ENCODE data around the gene ABCD1.

Gene ABCD1

DNA sequence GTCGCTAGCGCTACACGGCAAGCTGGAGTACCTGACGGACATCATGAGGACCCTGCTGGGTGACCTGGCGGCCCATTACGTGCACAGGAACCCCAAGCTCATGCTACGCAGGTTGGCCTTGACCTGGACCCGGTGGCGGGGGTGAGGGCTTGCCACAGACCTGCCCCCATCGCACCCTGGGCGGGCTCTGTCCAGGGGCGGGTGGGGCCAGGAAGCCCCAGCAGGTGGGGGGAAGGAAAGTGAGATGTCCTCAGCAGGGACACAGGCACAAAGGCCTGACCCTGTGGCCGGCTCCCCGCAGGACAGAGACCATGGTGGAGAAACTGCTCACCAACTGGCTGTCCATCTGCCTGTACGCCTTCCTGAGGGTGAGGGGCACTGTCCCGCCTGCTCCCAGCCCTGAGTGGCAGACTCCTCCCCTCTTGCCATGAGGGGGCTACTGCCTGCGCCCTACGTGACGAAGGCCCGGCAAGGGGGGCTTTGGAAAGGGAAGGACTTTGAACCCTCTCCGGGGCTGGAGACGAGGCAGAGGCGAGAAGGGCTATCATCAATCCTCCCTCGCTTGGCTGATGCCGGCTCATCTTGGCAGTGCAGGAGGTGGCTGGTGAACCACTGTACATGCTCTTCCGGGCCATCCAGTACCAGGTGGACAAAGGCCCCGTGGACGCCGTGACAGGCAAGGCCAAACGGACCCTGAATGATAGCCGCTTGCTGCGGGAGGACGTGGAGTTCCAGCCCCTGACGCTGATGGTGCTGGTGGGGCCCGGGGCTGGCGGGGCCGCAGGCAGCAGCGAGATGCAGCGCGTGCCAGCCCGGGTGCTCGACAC is 50.9 kb downstream of the ABCD1 start:
- no peak for DNase-seq

GRCh38 chrX:153776120-153776599 is 51.5 kb downstream of the ABCD1 start:
- DNase-seq = no peak

DNA sequence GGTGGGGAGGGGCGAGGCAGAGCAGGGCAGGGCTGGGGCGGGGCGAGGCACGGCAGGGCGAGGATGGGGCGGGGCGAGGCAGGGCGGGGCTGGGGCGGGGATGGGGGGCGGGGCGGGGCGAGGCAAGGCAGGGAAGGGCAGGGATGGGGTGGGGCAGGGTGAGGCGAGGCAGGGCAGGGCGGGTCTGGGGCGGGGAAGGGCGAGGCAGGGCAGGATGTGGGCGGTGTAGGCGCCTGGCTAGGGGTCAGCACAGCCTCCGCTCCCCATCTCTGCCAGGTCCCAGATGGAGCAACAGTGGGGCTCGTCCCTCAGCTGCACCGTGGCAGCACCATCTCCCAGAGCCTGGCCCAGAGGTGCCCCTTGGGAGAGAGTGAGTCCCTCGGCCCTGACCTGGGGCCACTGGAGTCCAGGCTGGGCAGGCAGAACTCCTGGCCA is 52.0 kb downstream of the ABCD1 start:
- DNase-seq = no peak

DNA sequence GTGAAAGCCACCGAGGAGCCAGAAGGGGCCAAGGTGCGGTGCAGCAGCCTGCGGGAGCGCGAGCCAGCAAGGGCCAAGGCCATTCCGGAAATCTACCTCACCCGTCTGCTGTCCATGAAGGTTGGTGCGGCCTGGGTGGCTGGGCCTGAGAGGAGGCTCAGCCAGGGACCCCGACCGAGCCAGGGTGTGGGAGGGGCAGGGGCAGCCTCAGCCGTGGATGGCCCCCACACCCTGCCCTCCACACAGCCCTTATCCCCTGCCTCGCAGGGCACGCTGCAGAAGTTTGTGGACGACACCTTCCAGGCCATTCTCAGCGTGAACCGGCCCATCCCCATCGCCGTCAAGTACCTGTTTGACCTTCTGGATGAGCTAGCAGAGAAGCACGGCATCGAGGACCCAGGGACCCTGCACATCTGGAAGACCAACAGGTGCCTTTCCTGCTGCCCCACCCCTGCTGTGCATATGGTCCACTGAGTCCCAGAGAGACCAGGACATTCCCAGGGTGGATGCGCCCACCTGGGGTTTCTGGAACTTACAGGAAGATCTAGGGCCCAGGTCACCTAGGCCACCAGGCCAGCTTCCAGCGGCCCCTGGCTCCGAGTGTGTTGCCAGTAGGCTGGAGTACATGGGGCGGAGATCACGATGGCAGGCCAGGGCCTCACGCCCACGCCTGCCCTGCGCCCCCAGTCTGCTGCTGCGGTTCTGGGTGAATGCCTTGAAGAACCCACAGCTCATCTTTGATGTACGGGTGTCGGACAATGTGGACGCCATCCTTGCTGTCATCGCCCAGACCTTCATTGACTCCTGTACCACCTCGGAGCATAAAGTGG is 52.8 kb downstream of the ABCD1 start:
- no peak for DNase-seq

DNA sequence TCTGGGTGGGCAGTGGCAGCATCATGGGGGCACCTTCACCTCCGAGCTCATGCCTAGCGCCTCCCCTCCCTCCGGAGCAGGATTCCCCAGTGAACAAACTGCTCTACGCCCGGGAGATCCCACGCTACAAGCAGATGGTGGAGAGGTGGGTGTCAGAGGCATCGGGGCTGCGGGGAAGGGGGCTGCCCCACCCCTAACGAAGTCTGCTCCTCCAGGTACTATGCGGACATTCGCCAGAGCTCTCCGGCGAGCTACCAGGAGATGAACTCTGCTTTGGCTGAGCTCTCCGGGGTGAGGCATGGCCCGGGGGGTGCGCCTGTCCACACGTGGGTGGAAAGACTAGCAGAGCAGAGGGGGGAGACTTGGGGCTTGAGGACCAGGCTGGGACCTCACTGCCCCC is 53.5 kb downstream of the ABCD1 start:
- no peak for DNase-seq

DNA sequence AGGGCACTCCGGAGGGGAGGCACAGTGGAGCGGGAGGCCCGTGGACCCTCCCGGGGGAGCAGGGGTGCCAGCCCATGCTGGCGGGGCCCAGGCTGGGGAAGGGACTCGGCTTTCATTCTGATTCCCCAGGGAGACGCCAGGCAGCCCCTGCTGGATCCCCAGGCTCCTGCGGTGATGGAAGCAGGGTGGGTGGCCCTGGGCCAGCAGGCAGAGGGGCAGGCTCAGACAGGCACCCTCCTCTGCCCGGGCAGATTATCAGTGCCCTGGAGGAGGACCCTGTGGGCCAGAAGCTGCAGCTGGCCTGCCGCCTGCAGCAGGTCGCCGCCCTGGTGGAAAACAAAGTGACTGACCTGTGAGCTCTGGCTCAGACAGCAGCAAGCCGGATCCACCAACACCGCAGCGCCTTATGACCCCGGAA is 54.0 kb downstream of the ABCD1 start:
- DNase-seq = no peak

DNA sequence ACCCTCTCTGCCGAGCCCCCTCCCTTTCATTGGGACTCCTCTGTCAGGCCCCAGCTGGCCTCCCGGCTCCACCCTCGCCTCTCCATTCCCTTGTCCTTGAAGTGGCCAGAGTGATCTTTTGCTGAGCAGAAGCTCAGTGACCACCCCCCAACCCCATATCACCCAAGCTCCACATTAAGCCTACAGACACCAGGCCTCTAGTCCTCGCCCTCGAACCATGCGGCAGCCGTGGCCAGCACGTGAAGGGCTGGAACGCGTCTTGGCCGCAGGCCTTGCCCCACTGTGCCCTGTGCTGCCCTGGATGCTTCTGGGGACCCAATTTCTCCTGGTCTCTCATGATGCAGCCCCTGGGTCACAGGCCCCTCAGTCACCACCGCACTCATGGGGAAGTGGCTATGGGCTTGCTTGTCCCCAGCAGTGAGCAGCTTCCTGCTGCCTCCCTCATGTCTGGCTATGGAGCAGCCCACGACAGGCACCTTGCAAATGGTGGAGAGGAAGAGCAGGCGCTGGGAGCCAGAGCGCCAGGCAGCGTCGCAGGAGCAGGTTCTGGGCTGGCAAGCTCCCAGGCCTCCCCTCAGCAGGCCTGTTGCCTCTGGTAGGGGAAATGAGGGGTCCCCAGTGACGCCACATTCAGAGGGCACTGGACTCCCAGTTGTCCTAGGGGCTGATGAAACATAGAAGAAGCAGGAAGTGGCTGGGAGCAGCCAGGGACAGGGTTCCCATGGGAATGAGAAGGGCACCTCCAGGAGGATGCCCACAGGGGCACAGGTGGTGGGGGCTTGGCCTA is 55.4 kb downstream of the ABCD1 start:
- DNase-seq = no peak

DNA sequence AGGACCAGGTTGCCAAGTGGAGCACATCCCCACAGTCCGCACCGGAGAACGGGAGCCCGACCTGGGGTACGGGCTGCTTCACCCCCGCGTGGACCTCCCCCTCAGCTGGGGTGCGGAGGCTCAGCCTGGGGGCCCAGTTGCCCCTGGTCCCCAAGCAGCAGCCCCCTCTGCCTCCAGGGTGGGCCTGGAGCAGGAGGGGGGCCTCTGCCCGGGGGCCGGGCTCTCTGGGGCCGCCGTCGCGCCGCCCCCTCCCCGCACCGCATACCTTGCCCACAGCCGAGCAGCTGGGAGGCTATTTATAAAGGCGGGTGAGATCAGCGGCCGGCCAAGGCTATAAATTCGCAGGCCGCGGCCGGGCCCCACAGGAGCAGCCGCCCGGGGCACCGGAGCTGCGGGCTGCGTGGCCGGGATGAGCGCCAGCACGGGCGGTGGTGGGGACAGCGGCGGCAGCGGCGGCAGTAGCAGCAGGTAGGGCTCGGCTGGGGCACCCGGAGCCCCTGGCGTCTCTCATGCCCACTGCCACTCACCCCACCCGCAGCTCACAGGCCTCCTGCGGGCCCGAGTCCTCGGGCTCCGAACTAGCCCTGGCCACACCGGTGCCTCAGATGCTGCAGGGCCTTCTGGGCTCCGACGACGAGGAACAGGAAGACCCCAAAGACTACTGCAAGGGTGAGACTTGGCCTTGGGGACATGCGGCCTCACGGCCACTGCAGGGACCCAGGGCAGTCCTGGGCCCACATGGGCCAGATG is 56.2 kb downstream of the ABCD1 start, which contains the start of gene SRPK3:
Gene SRPK3, plus strand, starts transcription at position 364 of the 750 bp plus-strand sequence. Its CDS starts 46 bp downstream, at position 410.
- DNase-seq = no peak

- no peak for DNase-seq
Measured at GRCh38 chrX:153781428-153782047, 56.9 kb downstream of the ABCD1 start.

DNA sequence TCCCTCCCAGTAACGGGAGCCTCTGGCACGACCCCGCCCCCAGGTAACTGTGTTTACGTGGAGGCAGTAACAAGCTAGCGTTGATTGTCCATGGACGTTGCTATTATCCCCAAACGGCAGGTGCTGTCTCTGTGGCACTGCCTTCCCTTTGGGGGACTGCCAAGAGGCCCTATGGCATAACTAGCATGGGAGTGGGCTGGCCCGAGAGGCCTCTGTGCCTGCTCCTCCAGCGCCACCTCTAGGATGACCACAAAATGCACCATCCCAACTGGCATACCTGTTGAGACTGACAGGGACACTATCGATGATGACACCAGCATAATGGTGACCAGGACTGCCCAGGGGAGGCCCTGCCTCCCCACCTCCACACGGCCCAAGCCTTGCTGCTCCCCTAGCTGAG is 57.7 kb downstream of the ABCD1 start:
- DNase-seq = peak; percentile 49

DNA sequence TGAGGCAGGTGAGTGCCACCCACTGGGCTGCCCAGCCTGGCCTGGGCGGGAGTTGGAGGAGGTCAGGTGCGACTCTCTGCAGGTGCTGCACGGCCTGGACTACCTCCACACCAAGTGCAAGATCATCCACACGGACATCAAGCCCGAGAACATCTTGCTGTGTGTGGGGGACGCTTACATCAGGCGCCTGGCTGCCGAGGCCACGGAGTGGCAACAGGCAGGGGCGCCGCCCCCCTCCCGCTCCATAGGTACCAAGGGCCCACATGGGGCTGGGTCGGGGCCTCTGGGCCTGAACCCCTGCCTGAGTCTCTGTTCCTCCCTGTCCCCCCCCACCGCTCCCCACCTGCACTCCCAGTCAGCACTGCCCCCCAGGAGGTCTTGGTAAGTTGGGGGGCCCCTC is 58.2 kb downstream of the ABCD1 start:
- DNase-seq = no peak

- DNase-seq = no peak
Measured at GRCh38 chrX:153783378-153784013, 58.8 kb downstream of the ABCD1 start.

- no peak for DNase-seq
Measured at GRCh38 chrX:153784325-153784967, 59.8 kb downstream of the ABCD1 start.

DNA sequence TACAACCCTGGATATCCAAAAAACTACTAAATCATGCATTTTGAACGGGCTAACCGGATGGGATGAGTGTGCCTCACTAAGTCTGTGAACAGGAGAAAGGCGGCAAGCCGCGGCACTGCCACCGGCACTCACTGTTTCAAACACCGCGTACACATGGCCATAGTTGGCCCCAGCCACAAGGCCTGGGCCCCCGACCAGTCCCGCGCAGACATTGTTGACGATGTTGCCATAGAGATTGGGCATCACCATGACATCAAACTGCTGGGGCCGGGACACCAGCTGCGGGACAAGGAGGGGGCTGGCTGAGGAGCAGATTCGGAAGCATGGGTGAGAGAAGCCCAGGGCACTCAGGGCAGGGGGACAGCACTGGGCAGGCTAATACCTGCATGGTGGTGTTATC is 62.0 kb downstream of the ABCD1 start:
- no peak for DNase-seq

DNA sequence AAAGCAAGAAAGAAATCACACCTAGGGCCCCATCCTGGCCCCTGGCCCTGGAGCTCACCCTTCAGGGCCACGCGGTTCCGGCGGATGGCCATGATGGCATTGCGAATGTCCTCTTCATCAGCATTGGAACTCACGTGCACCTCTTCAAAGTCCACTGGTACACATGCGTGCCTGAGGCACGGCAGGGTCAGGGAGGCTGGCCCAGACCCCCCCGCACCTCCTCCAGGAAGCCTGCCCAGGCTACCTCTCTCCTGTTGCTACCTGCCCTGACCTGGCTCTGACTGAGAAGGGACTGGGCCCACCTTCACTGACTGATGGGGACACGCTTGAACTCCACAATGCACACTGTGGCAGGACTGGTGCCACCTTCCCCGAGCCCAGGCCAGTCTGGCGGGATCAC is 65.0 kb downstream of the ABCD1 start:
- DNase-seq = no peak

DNA sequence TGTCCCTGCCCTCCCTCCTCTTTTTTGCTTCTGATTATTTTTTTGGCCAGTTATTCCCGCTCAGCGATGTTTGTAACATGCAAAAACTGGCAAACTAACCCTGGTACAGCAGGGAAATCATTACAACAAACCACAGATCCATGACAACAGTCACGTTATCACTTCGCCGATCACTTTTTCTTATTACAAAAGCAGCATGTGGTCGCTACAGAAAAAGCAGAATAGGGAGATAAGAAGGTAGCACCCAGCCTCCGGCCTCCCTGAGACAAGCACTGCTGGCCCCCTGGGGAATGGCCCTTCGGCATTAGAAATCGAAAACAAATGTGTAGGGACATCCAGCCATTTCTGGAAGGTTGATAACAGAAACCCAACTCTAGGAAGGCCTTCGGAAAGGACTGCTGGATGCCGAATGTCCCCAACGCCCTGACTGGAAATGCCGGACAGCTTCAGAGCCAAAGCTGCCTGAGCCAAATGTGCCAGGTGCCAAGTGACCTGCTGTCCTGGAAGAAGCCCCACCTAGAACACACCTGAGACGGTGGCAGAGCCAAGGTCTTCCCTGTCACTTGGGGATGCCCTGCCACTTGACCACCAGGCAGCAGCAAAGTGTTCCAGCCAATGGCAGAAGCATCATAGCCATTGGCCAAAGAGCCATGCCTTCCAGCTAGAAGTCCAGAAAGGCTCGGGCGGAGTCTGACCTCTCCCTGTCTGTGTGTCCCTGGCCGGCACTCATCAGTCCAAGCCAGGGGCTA is 66.6 kb downstream of the ABCD1 start:
- DNase-seq = no peak

- no peak for DNase-seq
Measured at GRCh38 chrX:153792368-153792767, 67.7 kb downstream of the ABCD1 start.

GRCh38 chrX:153793291-153793690 is 68.6 kb downstream of the ABCD1 start:
- no peak for DNase-seq
